GM12801 (cell line): ENCODE measurements around the gene HCCS.

ENCODE experiments used
- CTCF ChIP-seq: IDR thresholded peaks from one replicate; pipeline ENCODE4 v1.5.1; 2011; ENCODE audit warnings: control low read depth; ENCODE audit not compliant: insufficient read length; ENCODE audit errors: extremely low read depth

HCCS gene

GRCh38 chrX:11111037-11111851, at the start of gene HCCS:
HCCS (plus strand) TSS chrX:11111332; CDS start chrX:11112061, 729 bp downstream.
- TF ChIP-seq CTCF = no peak

GRCh38 chrX:11064276-11064675, 46.9 kb upstream of the HCCS start:
- TF ChIP-seq CTCF = no peak

GRCh38 chrX:11064851-11065600, 46.1 kb upstream of the HCCS start:
- no peak for TF ChIP-seq CTCF

GRCh38 chrX:11066812-11067211, 44.3 kb upstream of the HCCS start:
- TF ChIP-seq CTCF = no peak

- TF ChIP-seq CTCF = no peak
These were observed 37.8 kb upstream of the HCCS start for GRCh38 chrX:11073381-11073780.

- TF ChIP-seq CTCF = no peak
These were observed 30.3 kb upstream of the HCCS start for GRCh38 chrX:11080741-11081305.

- TF ChIP-seq CTCF = no peak
These were observed 29.6 kb upstream of the HCCS start for GRCh38 chrX:11081511-11081910.
